ENCODE data around the gene RPTOR.

DNA sequence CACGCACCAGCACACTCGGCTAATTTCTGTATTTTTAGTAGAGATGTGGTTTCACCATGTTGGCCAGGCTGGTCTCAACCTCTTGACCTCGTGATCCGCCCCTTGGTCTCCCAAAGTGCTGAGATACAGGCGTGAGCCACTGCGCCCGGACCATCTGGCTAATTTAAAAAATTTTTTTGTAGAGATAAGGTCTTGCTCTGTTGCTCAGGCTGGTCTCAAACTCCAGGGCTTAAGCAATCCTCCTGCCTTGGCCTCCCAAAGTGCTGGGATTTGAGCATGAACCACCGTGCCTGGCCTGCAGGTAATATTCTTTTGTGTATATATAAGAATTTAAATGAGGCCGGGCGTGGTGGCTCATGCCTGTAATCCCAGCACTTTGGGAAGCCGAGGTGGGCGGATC lies 115.0 kb downstream of the RPTOR start:
- TF ChIP-seq POLR2A (IDR thresholded peaks at IDR 0.05; ENCODE audit: low read depth, low read length), result no peak
- no peak for TF ChIP-seq POLR2AphosphoS5 (IDR thresholded peaks at IDR 0.05; ENCODE audit: insufficient read depth, low read depth, low read length)
- TF ChIP-seq, protein P1, sequence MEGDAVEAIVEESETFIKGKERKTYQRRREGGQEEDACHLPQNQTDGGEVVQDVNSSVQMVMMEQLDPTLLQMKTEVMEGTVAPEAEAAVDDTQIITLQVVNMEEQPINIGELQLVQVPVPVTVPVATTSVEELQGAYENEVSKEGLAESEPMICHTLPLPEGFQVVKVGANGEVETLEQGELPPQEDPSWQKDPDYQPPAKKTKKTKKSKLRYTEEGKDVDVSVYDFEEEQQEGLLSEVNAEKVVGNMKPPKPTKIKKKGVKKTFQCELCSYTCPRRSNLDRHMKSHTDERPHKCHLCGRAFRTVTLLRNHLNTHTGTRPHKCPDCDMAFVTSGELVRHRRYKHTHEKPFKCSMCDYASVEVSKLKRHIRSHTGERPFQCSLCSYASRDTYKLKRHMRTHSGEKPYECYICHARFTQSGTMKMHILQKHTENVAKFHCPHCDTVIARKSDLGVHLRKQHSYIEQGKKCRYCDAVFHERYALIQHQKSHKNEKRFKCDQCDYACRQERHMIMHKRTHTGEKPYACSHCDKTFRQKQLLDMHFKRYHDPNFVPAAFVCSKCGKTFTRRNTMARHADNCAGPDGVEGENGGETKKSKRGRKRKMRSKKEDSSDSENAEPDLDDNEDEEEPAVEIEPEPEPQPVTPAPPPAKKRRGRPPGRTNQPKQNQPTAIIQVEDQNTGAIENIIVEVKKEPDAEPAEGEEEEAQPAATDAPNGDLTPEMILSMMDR (IDR thresholded peaks at IDR 0.05; ENCODE audit: extremely low read depth in 1 of 2, insufficient read depth in 1 of 2, low read depth in 1 of 2, low read length in 2 of 2), result no peak
- TF ChIP-seq, protein P2, sequence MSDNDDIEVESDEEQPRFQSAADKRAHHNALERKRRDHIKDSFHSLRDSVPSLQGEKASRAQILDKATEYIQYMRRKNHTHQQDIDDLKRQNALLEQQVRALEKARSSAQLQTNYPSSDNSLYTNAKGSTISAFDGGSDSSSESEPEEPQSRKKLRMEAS (IDR thresholded peaks at IDR 0.05; ENCODE audit: insufficient read depth, insufficient read length), result no peak
- TF ChIP-seq EZH2 (IDR thresholded peaks at IDR 0.05; ENCODE audit: borderline replicate concordance, low read depth, low read length, severe bottlenecking), result no peak
- no peak for TF ChIP-seq JUN (IDR thresholded peaks at IDR 0.05; ENCODE audit: borderline replicate concordance, insufficient read depth, insufficient read length, low read depth)

Measured in endothelial cell of umbilical vein (primary cell).